ENCODE results near the gene MSRB1.
"Not testable (repeated sequence)": the region's sequence is repeated elsewhere in the genome, so short reads cannot be mapped to it uniquely, and the experiment has no call there.

MSRB1 gene

GRCh38 chr16:1941162-1942046, 1.6 kb downstream of the MSRB1 start:
- no peak for DNase-seq (ENCODE audit: low read depth in 2 of 2, low spot score in 1 of 2)

DNA sequence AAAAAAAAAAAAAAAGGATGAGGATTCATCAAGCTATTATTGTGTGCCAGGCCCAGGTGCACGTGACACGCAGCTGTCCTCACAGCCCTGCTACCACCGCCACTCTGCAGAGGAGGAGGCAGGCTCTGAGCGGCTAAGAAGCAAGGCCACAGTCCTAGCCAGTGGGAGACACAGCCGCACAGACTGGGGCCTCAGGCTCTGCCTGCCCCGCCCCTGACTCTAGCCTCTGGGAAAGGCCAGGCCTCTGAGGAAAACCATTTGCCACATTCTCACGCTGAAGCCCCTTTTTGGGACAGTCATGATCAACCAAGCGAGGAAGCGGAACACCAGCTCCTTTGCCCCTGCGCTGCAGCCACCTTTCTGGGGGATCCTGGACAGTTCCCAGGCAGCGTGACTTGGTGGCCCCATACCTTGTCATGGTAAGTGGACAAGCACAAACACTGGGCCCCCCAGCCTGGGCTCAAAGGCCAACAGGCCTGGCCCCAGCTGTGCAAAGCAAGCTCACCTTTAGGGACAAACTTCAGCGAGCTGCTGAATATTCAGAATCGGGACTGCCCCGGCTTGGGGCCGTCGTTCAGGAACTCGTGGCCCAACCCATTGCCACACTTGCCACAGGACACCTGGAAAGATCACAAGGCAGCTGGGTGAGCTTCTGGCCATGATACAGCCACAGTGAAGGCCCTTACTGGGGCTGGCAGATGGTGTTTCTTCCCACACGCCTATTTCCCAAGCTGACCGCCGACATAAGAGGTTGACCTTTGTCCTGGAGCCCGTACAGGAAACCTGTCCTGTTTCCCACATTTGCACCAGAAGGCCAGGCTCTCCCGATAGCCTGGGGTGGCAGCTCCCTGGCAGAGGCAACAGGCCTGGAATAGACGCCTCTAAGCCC, 2.5 kb downstream of the MSRB1 start:
- DNase-seq (ENCODE audit: low read depth in 2 of 2, low spot score in 1 of 2), result no peak

DNA sequence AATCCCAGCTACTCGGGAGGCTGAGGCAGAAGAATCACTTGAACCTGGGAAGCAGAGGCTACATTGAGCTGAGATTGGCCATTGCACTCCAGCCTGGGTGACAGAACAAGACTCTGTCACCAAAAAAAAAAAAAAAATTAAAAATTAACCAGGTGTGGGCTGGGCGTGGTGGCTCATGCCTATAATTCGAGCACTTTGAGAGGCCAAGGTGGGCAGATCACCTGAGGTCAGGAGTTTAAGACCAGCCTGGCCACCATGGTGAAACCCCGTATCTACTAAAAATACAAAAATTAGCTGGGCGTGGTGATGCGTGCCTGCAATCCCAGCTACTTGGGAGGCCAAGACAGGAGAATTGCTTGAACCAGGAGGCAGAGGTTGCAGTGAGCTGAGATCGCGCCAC, 3.2 kb downstream of the MSRB1 start:
- DNase-seq (ENCODE audit: low read depth in 2 of 2, low spot score in 1 of 2), result not testable (repeated sequence)

DNA sequence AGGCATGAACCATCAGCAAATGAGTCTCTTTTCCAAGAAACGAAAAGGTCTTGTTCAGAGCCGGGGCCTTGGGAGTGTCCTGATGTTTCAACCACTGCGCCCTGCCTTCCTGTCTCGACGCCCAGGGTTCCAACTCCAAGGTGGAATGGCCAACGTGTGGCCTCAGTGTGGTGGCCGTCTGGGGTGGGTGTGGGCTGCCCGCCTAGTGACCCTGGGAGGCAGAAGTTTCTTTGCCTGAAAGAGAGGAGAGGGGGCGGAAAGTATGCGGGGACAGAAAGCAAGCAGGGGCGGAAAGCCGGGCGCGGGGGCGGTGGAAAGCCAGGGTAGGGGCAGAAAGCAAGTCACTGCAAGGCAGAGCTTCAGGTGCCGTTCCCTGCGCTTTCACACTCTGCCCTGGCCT, 4.1 kb downstream of the MSRB1 start:
- DNase-seq (ENCODE audit: low read depth in 2 of 2, low spot score in 1 of 2), result no peak

GRCh38 chr16:1938316-1938715, 4.7 kb downstream of the MSRB1 start:
- DNase-seq (ENCODE audit: low read depth in 2 of 2, low spot score in 1 of 2), result no peak

DNA sequence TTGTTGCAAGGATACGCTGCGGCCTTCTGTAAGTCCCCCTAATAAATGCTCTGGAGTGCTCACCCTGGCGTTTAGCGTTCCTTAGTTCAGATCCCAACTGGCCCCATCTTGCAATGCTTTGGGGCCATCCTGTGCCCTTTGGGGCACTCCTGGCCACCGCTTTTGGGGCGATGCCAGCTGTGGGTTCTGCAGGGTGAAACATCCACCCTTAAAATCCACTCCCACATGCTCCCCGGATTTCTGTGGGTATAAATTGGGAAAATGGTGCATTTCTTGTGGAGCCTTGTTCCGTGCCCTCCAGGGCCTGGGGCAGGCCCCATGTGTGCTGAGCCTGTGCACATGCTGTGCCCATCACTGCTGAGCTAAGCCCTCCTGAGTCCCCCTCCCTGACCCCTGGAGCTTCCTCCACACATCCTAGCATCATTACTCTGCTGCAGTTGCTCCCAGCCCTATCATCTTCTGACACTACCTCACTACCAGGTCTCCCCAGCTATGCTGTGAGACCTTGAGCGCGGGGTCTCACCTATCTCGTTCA, 6.0 kb downstream of the MSRB1 start:
- DNase-seq (ENCODE audit: low read depth in 2 of 2, low spot score in 1 of 2), result no peak

DNA sequence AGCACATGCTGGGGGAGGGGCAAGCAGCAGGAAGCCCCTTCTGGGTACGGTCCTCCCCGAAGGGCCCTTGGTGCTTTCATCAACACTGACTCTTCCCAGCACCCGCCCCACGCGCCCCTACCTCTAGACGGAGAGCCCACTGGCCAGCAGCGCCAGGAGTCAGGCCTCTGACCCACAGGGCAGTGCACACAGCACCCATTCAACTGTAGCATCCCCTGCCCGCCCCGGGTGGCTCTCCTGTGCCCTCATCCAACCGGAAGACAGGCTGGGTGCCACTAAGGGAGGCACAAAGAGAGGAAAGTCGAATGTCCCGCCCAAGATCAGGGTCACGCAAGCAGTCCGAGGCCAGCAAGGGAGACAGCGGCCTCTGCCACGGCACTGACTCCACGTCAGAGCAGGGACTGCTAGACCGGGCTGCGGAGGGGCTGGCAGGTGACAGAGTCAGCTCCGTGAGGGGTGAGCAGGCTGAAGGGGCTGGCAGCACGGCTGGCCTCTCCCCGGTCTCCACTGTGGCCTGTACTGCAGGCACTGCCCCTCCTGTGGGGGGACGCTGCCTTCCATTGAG, 9.8 kb downstream of the MSRB1 start:
- no peak for DNase-seq (ENCODE audit: low read depth in 2 of 2, low spot score in 1 of 2)

DNA sequence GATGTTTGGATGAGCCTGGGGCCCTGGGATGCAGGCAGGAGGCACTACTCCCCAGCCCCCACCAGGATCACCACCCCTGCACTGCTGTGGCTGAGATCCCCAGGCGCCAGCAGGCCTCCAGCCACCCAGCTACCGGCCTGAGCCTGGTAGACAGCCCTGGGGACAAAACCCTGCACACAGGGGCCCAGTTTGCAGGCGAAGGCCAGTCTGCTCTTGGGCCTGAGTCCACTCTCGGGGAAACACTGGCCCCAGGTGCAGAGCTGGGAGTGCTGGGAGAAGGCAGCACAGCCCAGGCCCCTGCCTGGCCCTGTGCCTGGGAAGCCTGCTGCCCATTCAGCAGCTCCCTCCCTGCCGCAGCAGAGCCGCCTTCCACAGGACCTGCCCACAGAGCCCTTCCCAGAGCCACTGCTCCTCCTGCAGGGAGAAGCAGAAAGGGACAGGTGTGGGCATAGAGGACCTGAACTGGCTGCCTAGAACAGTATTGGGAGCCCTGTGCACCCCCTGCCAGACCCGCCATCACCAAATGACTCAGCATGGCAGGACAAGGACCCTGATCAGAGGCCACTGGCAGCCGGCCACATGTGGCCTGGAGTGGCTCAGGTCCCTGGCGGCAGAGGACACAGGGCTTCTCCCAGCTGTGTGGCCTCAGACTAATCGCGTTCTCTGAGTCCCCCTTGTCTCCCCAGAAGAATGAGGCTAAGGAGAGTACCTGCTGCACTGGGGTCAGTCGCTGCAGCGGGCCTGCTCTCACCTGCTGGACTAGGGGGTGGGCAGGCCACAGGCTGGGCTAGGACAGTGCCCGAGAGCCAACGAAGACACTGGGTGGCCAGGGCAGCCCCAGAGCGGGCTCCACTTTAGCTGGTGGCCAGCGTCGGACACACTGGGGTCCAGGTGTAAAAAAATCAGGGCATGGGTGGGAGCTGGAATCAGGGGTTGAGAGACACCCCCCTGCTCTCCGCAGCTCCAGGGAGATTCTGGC, 10.7 kb downstream of the MSRB1 start:
- DNase-seq (ENCODE audit: low read depth in 2 of 2, low spot score in 1 of 2), result no peak

DNA sequence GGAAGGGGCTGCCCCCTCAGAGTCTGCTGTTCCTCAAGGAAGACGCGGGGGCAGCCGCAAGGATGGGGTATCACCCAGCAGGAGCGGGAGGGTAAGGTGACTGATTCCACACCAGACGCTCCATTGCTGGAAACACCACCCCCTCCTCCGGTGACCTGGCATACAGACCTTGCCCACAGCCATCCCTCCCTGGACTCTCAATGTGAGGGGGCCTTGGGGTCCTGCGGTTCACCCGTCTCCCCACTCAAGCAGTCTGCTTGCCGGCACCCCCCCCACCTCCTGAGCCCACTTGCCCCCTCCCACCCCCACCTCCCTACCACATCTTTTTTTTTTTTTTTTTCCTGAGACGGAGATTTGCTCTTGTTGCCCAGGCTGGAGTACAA, 12.7 kb downstream of the MSRB1 start:
- no peak for DNase-seq (ENCODE audit: low read depth in 2 of 2, low spot score in 1 of 2)

- peak; percentile 84 to 90 for DNase-seq (ENCODE audit: low read depth in 2 of 2, low spot score in 1 of 2)
These were observed 13.2 kb downstream of the MSRB1 start for GRCh38 chr16:1929578-1930337.

GRCh38 chr16:1929105-1929504, 13.9 kb downstream of the MSRB1 start:
- no peak for DNase-seq (ENCODE audit: low read depth in 2 of 2, low spot score in 1 of 2)

- DNase-seq (ENCODE audit: low read depth in 2 of 2, low spot score in 1 of 2), result no peak
These were observed 16.7 kb downstream of the MSRB1 start for GRCh38 chr16:1926271-1926670.

DNA sequence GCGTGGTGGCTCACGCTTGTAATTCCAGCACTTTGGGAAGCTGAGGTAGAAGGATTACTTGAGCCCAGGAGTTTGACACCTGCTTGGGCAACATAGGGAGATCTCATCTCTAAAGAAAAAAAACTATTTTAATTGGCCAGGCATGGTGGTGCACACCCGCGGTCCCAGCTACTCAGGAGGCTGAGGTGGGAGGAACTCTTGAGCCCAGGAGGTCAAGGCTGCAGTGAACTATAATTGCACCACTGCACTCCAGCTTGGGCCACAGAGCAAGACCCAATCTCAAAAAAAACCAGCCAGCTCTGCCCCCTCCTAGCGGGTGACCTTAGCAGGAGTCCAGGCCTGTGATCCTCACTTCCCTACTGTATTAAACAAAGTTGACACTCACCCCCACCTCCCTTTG, 18.9 kb downstream of the MSRB1 start:
- no peak for DNase-seq (ENCODE audit: low read depth in 2 of 2, low spot score in 1 of 2)

DNA sequence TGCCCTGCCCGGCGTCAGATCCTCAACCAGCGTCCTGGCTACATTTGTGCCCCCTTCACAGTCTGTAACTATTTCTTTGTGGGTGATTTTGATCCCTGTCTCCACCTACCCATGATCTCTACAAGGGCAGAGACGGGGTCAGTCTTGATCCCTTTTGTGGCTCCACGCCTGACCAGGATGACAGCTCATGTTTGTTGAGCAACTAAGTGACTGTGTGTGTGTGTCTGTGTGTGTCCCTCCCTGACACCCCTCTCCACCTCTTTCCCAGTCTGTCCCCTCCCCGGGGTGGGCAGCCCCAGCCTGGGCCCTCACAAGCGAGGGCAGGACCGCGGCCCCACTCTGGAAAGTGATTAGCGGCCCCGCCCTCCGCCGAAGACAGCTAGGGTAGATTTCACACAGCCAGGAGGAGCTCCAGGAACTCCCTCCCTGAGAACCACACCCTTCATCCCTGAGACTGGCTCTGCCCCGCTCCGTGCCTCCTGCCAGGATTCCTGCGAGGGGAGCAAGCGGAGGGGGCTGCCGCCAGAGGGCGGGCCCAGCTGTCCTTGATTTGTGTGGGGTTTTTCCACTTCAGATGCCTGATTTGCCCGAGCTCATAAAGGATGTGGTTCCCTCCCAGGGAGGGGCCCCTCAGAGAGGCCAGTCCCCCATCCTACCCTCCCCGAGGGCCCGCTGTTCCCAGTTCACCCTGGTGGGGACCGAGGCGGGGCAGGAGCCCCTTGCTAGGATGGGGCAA, 19.5 kb downstream of the MSRB1 start:
- no peak for DNase-seq (ENCODE audit: low read depth in 2 of 2, low spot score in 1 of 2)

DNA sequence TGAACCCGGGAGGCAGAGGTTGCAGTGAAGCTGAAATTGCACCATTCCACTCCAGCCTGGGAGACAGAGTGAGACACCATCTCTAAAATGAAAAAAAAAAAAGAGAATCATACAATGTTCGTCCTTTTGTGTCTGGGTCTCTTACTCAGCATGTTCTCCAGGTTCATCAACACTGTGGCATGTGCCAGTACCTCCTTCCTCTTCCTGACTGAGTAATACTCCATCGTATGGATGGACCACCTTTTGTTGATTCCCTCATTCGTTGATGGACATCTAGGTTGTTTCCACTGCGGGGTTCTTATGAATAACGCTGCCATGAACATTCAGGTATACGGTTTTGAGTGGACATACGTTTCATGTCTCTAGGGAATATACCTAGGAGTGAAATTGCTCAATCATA, 20.6 kb downstream of the MSRB1 start:
- no peak for DNase-seq (ENCODE audit: low read depth in 2 of 2, low spot score in 1 of 2)

DNA sequence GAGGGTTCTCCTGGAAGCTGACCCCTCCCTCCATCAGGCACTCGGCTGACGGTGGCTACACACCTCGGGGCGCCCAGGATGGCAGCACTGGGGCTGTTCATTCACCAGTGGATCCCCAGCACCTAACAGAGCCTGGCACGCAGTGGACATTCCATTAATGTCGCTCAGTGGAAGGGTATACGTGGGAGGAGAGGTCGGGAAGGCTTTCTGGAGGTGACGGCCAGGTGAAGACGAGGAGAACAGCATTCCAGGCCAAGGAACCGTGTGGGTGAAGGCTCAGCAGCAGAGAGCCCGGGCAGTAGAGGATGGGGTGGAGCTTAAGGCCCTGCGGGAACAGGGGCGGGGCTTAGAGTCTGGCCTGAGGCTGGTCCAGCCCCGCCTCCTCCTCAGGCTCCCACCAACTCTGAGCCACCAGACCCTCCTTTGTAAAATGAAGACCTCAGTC, 22.2 kb downstream of the MSRB1 start:
- no peak for DNase-seq (ENCODE audit: low read depth in 2 of 2, low spot score in 1 of 2)

DNA sequence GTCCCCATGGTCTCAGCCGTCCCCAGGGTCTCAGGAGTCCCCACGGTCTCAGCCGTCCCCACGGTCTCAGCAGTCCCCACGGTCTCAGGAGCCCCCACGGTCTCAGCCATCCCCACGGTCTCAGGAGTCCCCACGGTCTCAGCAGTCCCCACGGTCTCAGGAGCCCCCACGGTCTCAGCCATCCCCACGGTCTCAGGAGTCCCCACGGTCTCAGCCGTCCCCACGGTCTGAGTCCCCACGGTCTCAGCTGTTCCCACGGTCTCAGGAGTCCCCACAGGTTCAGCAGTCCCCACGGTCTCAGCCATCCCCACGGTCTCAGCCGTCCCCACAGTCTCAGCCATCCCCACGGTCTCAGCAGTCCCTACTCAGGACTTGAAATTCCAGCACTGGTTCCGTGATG, 22.9 kb downstream of the MSRB1 start:
- not testable (repeated sequence) for DNase-seq (ENCODE audit: low read depth in 2 of 2, low spot score in 1 of 2)

- no peak for DNase-seq (ENCODE audit: low read depth in 2 of 2, low spot score in 1 of 2)
These were observed 23.5 kb downstream of the MSRB1 start for GRCh38 chr16:1919327-1919998.
